OCI-LY3 (cell line): ENCODE results near the gene CHST8.

Experiments
- CTCF ChIP-seq: fragments of 200-600, 300-600 bp; sonication (generic); IDR thresholded peaks from 2 replicates; pipeline ENCODE4 v1.5.1; 2014; ENCODE audit warnings: antibody characterized with exemption, low read length, low read depth
- EZH2phosphoT487 ChIP-seq: fragments of 200-600 bp; shearing (Covaris generic); IDR thresholded peaks from 2 replicates; pipeline ENCODE4 v1.6.1; 2018; ENCODE audit warnings: antibody characterized with exemption, mixed run types, low read depth

GRCh38 chr19:33631609-33631973 is 9.8 kb downstream of the CHST8 start:
- TF ChIP-seq CTCF (no peak), EZH2phosphoT487 (no peak)
